ENCODE measurements around the gene SLC22A7.

GRCh38 chr6:43347021-43347420, 49.0 kb downstream of the SLC22A7 start:
- TF ChIP-seq, protein P1, sequence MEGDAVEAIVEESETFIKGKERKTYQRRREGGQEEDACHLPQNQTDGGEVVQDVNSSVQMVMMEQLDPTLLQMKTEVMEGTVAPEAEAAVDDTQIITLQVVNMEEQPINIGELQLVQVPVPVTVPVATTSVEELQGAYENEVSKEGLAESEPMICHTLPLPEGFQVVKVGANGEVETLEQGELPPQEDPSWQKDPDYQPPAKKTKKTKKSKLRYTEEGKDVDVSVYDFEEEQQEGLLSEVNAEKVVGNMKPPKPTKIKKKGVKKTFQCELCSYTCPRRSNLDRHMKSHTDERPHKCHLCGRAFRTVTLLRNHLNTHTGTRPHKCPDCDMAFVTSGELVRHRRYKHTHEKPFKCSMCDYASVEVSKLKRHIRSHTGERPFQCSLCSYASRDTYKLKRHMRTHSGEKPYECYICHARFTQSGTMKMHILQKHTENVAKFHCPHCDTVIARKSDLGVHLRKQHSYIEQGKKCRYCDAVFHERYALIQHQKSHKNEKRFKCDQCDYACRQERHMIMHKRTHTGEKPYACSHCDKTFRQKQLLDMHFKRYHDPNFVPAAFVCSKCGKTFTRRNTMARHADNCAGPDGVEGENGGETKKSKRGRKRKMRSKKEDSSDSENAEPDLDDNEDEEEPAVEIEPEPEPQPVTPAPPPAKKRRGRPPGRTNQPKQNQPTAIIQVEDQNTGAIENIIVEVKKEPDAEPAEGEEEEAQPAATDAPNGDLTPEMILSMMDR (IDR thresholded peaks at IDR 0.05) = no peak
- TF ChIP-seq POLR2A (IDR thresholded peaks at IDR 0.05) = no peak

All from testis (tissue), 2 donors.